Astrocyte (in vitro differentiated cells and primary cell): ENCODE data around the gene MAPK10. TPM values are rescaled to one million over a fixed set of nuclear protein-coding genes. Genes with fewer than 3 reads are reported as not detected.

Experiments used
- DNase-seq: peaks from one replicate; pipeline ENCODE4 v3.0.0-alpha.2; 2010; ENCODE audit warnings: low read depth
- FAIRE-seq: peaks from 2 replicates; lab custom pipeline; 2011; peaks lifted over from hg19 to GRCh38; lab: Jason Lieb, UNC
- H2AFZ ChIP-seq: 2 replicates; pipeline ENCODE4 v1.6.0; 2012; ENCODE audit warnings: low read depth, low read length, inconsistent platforms
- H3K27ac ChIP-seq: 2 replicates; pipeline ENCODE4 v1.5.1; 2011; ENCODE audit warnings: low read depth, low read length, inconsistent platforms
- H3K27me3 ChIP-seq: 2 replicates; pipeline ENCODE4 v1.6.0; 2011; ENCODE audit warnings: low read length, inconsistent platforms; ENCODE audit not compliant: insufficient read depth
- H3K36me3 ChIP-seq: 2 replicates; pipeline ENCODE4 v1.5.1; 2011; ENCODE audit warnings: low read length, inconsistent platforms; ENCODE audit not compliant: insufficient read depth
- H3K4me1 ChIP-seq: 2 replicates; pipeline ENCODE4 v1.5.1; 2011; ENCODE audit warnings: low read length, inconsistent platforms; ENCODE audit not compliant: insufficient read depth
- H3K4me2 ChIP-seq: 2 replicates; pipeline ENCODE4 v1.6.0; 2012; ENCODE audit warnings: low read length, inconsistent platforms
- H3K4me3 ChIP-seq: 2 replicates; pipeline ENCODE4 v1.5.1; 2011; ENCODE audit warnings: low read depth, mild to moderate bottlenecking, low read length, inconsistent platforms; ENCODE audit not compliant: insufficient read depth
- H3K79me2 ChIP-seq: 2 replicates; pipeline ENCODE4 v1.6.0; 2012; ENCODE audit warnings: mild to moderate bottlenecking, low read length, inconsistent platforms; ENCODE audit not compliant: insufficient read depth
- H3K9ac ChIP-seq: 2 replicates; pipeline ENCODE4 v1.6.0; 2012; ENCODE audit warnings: mild to moderate bottlenecking, low read length, inconsistent platforms
- H3K9me3 ChIP-seq: 2 replicates; pipeline ENCODE4 v1.5.1; 2012; ENCODE audit warnings: low read depth, mild to moderate bottlenecking, low read length, inconsistent platforms; ENCODE audit not compliant: insufficient read depth
- H4K20me1 ChIP-seq: 2 replicates; pipeline ENCODE4 v1.6.0; 2012; ENCODE audit warnings: low read length, inconsistent platforms; ENCODE audit not compliant: insufficient read depth
- H3K27ac Mint-ChIP-seq: one replicate; pipeline ENCODE4 v1.8.0; 2021; ENCODE audit warnings: mild to moderate bottlenecking, mixed read lengths; ENCODE audit not compliant: unreplicated experiment
- H3K27me3 Mint-ChIP-seq: one replicate; pipeline ENCODE4 v1.8.0; 2021; ENCODE audit warnings: low read depth, mixed read lengths; ENCODE audit not compliant: unreplicated experiment
- H3K36me3 Mint-ChIP-seq: one replicate; pipeline ENCODE4 v1.8.0; 2021; ENCODE audit warnings: low read depth, mixed read lengths; ENCODE audit not compliant: unreplicated experiment
- H3K4me1 Mint-ChIP-seq: one replicate; pipeline ENCODE4 v1.8.0; 2021; ENCODE audit warnings: low read depth, mixed read lengths; ENCODE audit not compliant: unreplicated experiment
- H3K4me3 Mint-ChIP-seq: one replicate; pipeline ENCODE4 v1.8.0; 2021; ENCODE audit warnings: mild to moderate bottlenecking, moderate library complexity, mixed read lengths; ENCODE audit not compliant: unreplicated experiment
- H3K9me3 Mint-ChIP-seq: one replicate; pipeline ENCODE4 v1.8.0; 2021; ENCODE audit warnings: mild to moderate bottlenecking, mixed read lengths; ENCODE audit not compliant: unreplicated experiment
- EZH2 ChIP-seq: IDR thresholded peaks from 2 replicates; pipeline ENCODE4 v1.6.1; 2012; ENCODE audit warnings: mild to moderate bottlenecking, low read length, inconsistent platforms; ENCODE audit not compliant: insufficient read depth
- total RNA-seq: library from RNA; stranded (reverse); gene quantifications from 2 replicates; pipeline ENCODE4 v1.2.1, GENCODE V29; 2021
- TF ChIP-seq, protein P1 (sequence below): IDR thresholded peaks from 2 replicates; pipeline ENCODE4 v1.5.1; 2011; ENCODE audit warnings: low read depth, mild to moderate bottlenecking, inconsistent platforms, low read length, moderate library complexity; ENCODE audit not compliant: insufficient read depth

MAPK10 gene
- total RNA-seq, 1 donor from 2014 or later = 7.5 TPM

DNA sequence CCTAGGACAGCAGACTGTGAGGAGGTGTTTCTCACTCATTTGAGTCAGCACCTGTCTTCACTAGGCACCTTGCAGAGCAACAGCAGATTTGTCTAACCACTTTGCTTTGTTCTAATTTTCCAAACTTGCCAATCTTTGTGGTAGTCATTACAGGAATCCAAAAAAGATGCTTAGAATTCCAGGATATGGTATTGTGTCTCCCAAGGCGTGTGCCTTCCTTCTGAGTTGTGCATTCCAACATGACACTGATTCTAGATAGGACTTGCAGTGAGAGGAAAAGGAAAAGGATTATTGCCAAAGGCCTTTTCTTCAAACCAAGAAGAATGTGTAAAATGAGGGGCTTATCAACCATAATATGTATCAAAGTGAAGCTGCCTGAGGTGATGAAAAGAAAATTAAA, 126.2 kb downstream of the MAPK10 start:
- no peaks in the 10 kb centered on the region for H3K9me3 ChIP-seq
- Mint-ChIP-seq H3K27ac (no peak overlapping the region), H3K27me3 (no peaks in the 10 kb centered on the region), H3K4me1 (peaks cover 8% of the 10 kb centered on the region), H3K36me3 (no peaks in the 10 kb centered on the region), H3K4me3 (no peak overlapping the region), H3K9me3 (peaks cover 9% of the 10 kb centered on the region)
- DNase-seq (peak; percentile 93), FAIRE-seq (peak; percentile 86)
- no peak overlapping the region for H3K9ac ChIP-seq
- H3K4me2 ChIP-seq = peak overlapping the region; percentile 42
- H3K4me3 ChIP-seq = no peak overlapping the region
- H4K20me1 ChIP-seq = no peaks in the 10 kb centered on the region
- H2AFZ ChIP-seq = no peak overlapping the region
- TF ChIP-seq, protein P1, sequence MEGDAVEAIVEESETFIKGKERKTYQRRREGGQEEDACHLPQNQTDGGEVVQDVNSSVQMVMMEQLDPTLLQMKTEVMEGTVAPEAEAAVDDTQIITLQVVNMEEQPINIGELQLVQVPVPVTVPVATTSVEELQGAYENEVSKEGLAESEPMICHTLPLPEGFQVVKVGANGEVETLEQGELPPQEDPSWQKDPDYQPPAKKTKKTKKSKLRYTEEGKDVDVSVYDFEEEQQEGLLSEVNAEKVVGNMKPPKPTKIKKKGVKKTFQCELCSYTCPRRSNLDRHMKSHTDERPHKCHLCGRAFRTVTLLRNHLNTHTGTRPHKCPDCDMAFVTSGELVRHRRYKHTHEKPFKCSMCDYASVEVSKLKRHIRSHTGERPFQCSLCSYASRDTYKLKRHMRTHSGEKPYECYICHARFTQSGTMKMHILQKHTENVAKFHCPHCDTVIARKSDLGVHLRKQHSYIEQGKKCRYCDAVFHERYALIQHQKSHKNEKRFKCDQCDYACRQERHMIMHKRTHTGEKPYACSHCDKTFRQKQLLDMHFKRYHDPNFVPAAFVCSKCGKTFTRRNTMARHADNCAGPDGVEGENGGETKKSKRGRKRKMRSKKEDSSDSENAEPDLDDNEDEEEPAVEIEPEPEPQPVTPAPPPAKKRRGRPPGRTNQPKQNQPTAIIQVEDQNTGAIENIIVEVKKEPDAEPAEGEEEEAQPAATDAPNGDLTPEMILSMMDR = no peak
- TF ChIP-seq EZH2 = no peak
- no peak overlapping the region for H3K27ac ChIP-seq
- no peaks in the 10 kb centered on the region for H3K36me3 ChIP-seq
- H3K4me1 ChIP-seq = peaks cover 9% of the 10 kb centered on the region
- no peaks in the 10 kb centered on the region for H3K27me3 ChIP-seq
- H3K79me2 ChIP-seq = no peaks in the 10 kb centered on the region

DNA sequence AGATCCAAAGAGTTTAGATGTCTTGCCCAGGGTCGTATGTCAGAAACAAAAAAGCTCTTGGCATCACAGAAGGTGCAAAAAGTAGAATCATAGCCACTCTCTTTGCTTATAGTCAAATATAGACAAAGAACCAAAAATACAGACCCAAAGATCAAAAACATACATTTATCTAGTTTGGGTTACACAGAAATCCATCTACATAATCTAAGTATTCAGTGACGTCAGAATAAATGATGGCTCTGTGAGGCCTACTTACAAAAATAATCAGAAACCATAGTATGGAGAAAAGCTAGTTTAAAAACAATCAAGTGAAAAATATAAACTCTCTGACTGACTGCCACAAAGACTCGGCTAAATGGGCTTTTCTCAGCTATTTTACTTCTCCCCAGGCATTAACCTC, 126.8 kb downstream of the MAPK10 start:
- Histone ChIP-seq H3K9me3 (no peaks in the 10 kb centered on the region), H3K4me1 (peaks cover 9% of the 10 kb centered on the region), H4K20me1 (no peaks in the 10 kb centered on the region), H3K27ac (no peak overlapping the region), H3K36me3 (no peaks in the 10 kb centered on the region), H3K4me2 (no peak overlapping the region), H2AFZ (no peak overlapping the region), H3K79me2 (no peaks in the 10 kb centered on the region), H3K4me3 (no peak overlapping the region), H3K9ac (no peak overlapping the region), H3K27me3 (no peaks in the 10 kb centered on the region)
- no peak overlapping the region for H3K4me3 Mint-ChIP-seq
- no peak for DNase-seq
- no peaks in the 10 kb centered on the region for H3K27me3 Mint-ChIP-seq
- TF ChIP-seq, protein P1 = no peak
- no peak for TF ChIP-seq EZH2
- H3K9me3 Mint-ChIP-seq = peaks cover 6% of the 10 kb centered on the region
- no peak overlapping the region for H3K27ac Mint-ChIP-seq
- H3K36me3 Mint-ChIP-seq = no peaks in the 10 kb centered on the region
- peaks cover 8% of the 10 kb centered on the region for H3K4me1 Mint-ChIP-seq
- no peak for FAIRE-seq

DNA sequence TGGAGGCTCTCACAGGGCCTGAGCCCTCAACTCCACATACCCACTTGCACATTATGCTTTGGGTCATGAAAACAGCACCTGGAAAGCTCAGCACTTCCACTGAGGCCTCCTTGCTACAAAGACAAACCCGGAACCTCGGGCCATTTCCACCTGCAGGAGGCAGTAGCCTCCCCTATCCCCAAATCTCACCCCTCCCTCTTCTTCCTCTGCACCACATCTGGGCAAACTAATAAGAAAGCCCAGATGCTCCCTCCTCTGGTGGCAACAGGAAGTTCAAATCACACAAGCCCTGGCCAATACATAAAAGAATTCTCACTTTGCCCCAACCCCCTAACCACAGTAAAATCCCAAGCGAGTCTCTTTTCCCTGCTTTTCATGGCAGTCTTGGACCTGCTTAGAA, 136.4 kb downstream of the MAPK10 start:
- FAIRE-seq (no peak), DNase-seq (peak; percentile 19)
- no peaks in the 10 kb centered on the region for H3K9me3 ChIP-seq
- no peak overlapping the region for H3K27ac ChIP-seq
- no peaks in the 10 kb centered on the region for H3K4me1 Mint-ChIP-seq
- no peak overlapping the region for H3K9ac ChIP-seq
- no peaks in the 10 kb centered on the region for H3K79me2 ChIP-seq
- H3K9me3 Mint-ChIP-seq = peaks cover 5% of the 10 kb centered on the region
- H3K36me3 Mint-ChIP-seq = no peaks in the 10 kb centered on the region
- no peaks in the 10 kb centered on the region for H3K36me3 ChIP-seq
- H3K4me2 ChIP-seq = no peak overlapping the region
- H3K4me1 ChIP-seq = no peaks in the 10 kb centered on the region
- no peak overlapping the region for H3K27ac Mint-ChIP-seq
- no peaks in the 10 kb centered on the region for H3K27me3 Mint-ChIP-seq
- no peak overlapping the region for H3K4me3 Mint-ChIP-seq
- no peaks in the 10 kb centered on the region for H3K27me3 ChIP-seq
- no peak for TF ChIP-seq EZH2
- TF ChIP-seq, protein P1 = peak; percentile 46
- no peak overlapping the region for H2AFZ ChIP-seq
- H3K4me3 ChIP-seq = no peak overlapping the region
- no peaks in the 10 kb centered on the region for H4K20me1 ChIP-seq
